ENCODE measurements around the gene MAG. TPM values are rescaled to one million over a fixed set of nuclear protein-coding genes. Genes with fewer than 3 reads are reported as not detected.

Gene MAG
- total RNA-seq, 2 experiments from 2014 or later: 0.26 TPM; not detected in 1

GRCh38 chr19:35307931-35308330, 16.0 kb downstream of the MAG start:
- no peaks in the 10 kb centered on the region for H3K36me3 Mint-ChIP-seq (ENCODE audit: low read depth)
- H3K27me3 Mint-ChIP-seq (ENCODE audit: low read depth): no peaks in the 10 kb centered on the region
- no peak for DNase-seq
- no peak overlapping the region for H3K4me3 Mint-ChIP-seq
- peaks cover 6% of the 10 kb centered on the region for H3K4me1 Mint-ChIP-seq (ENCODE audit: low read depth)
- POLR2A ChIA-PET: no interaction called here
- H3K27ac Mint-ChIP-seq: no peak overlapping the region
- no peaks in the 10 kb centered on the region for H3K9me3 Mint-ChIP-seq (ENCODE audit: insufficient read depth)
- CTCF ChIA-PET: interaction anchor here (1.2 kb wide), 1 partner anchor 160 kb away, joined by 3 read pairs; no protein-coding TSS in a partner anchor
- ATAC-seq: no peak

- no peak for ATAC-seq
Observed at GRCh38 chr19:35308910-35309309, 16.9 kb downstream of the MAG start.

GRCh38 chr19:35309481-35310279, 17.7 kb downstream of the MAG start:
- POLR2A ChIA-PET: no interaction called here
- ATAC-seq: no peak

More at GRCh38 chr19:35308910-35309309, 16.9 kb downstream of the MAG start:
- ChIA-PET CTCF (interaction anchor here (1.2 kb wide), 1 partner anchor 159 kb away, joined by 3 read pairs; no protein-coding TSS in a partner anchor), POLR2A (no interaction called here)
- H3K27ac Mint-ChIP-seq: peak overlapping the region; percentile 4
- H3K9me3 Mint-ChIP-seq (ENCODE audit: insufficient read depth): no peaks in the 10 kb centered on the region
- H3K4me3 Mint-ChIP-seq: no peak overlapping the region
- no peaks in the 10 kb centered on the region for H3K27me3 Mint-ChIP-seq (ENCODE audit: low read depth)
- DNase-seq: no peak
- peaks cover 6% of the 10 kb centered on the region for H3K4me1 Mint-ChIP-seq (ENCODE audit: low read depth)
- no peaks in the 10 kb centered on the region for H3K36me3 Mint-ChIP-seq (ENCODE audit: low read depth)

GRCh38 chr19:35310331-35310730, 18.4 kb downstream of the MAG start:
- no peak overlapping the region for H3K27ac Mint-ChIP-seq
- POLR2A ChIA-PET: no interaction called here
- H3K4me1 Mint-ChIP-seq (ENCODE audit: low read depth): peaks cover 6% of the 10 kb centered on the region
- H3K27me3 Mint-ChIP-seq (ENCODE audit: low read depth): no peaks in the 10 kb centered on the region
- no peak for ATAC-seq
- CTCF ChIA-PET: no interaction called here
- no peak overlapping the region for H3K4me3 Mint-ChIP-seq
- H3K36me3 Mint-ChIP-seq (ENCODE audit: low read depth): no peaks in the 10 kb centered on the region
- H3K9me3 Mint-ChIP-seq (ENCODE audit: insufficient read depth): no peaks in the 10 kb centered on the region
- no peak for DNase-seq

More at GRCh38 chr19:35309481-35310279, 17.7 kb downstream of the MAG start:
- Mint-ChIP-seq H3K27ac (no peak overlapping the region), H3K4me3 (no peak overlapping the region), H3K4me1 (ENCODE audit: low read depth) (peaks cover 6% of the 10 kb centered on the region), H3K9me3 (ENCODE audit: insufficient read depth) (no peaks in the 10 kb centered on the region), H3K27me3 (ENCODE audit: low read depth) (no peaks in the 10 kb centered on the region), H3K36me3 (ENCODE audit: low read depth) (no peaks in the 10 kb centered on the region)
- CTCF ChIA-PET: no interaction called here
- DNase-seq: no peak

GRCh38 chr19:35310811-35311465, 19.0 kb downstream of the MAG start:
- CTCF ChIA-PET: interaction anchor here (1.1 kb wide), 1 partner anchor 244 kb away, joined by 3 read pairs; no protein-coding TSS in a partner anchor
- no peaks in the 10 kb centered on the region for H3K36me3 Mint-ChIP-seq (ENCODE audit: low read depth)
- H3K27ac Mint-ChIP-seq: no peak overlapping the region
- no peak for ATAC-seq
- peaks cover 6% of the 10 kb centered on the region for H3K4me1 Mint-ChIP-seq (ENCODE audit: low read depth)
- no peak overlapping the region for H3K4me3 Mint-ChIP-seq
- DNase-seq: no peak
- no peaks in the 10 kb centered on the region for H3K9me3 Mint-ChIP-seq (ENCODE audit: insufficient read depth)
- no peaks in the 10 kb centered on the region for H3K27me3 Mint-ChIP-seq (ENCODE audit: low read depth)
- POLR2A ChIA-PET: no interaction called here

GRCh38 chr19:35311901-35312665, 20.1 kb downstream of the MAG start:
- POLR2A ChIA-PET: no interaction called here
- no peaks in the 10 kb centered on the region for H3K36me3 Mint-ChIP-seq (ENCODE audit: low read depth)
- ATAC-seq (no peak), DNase-seq (no peak)
- H3K27ac Mint-ChIP-seq: no peak overlapping the region
- CTCF ChIA-PET: interaction anchor here (1.1 kb wide), 1 partner anchor 246 kb away, joined by 3 read pairs; no protein-coding TSS in a partner anchor
- H3K27me3 Mint-ChIP-seq (ENCODE audit: low read depth): no peaks in the 10 kb centered on the region
- no peak overlapping the region for H3K4me3 Mint-ChIP-seq
- H3K4me1 Mint-ChIP-seq (ENCODE audit: low read depth): peaks cover 6% of the 10 kb centered on the region
- no peaks in the 10 kb centered on the region for H3K9me3 Mint-ChIP-seq (ENCODE audit: insufficient read depth)

GRCh38 chr19:35313587-35313986, 21.6 kb downstream of the MAG start:
- no peaks in the 10 kb centered on the region for H3K9me3 Mint-ChIP-seq (ENCODE audit: insufficient read depth)
- no peak overlapping the region for H3K4me3 Mint-ChIP-seq
- no peaks in the 10 kb centered on the region for H3K36me3 Mint-ChIP-seq (ENCODE audit: low read depth)
- no peak overlapping the region for H3K27ac Mint-ChIP-seq
- ChIA-PET CTCF (interaction anchor here (1.8 kb wide), 1 partner anchor 197 kb away, joined by 5 read pairs; no protein-coding TSS in a partner anchor), POLR2A (no interaction called here)
- DNase-seq (no peak), ATAC-seq (no peak)
- H3K4me1 Mint-ChIP-seq (ENCODE audit: low read depth): peaks cover 8% of the 10 kb centered on the region
- no peaks in the 10 kb centered on the region for H3K27me3 Mint-ChIP-seq (ENCODE audit: low read depth)

- POLR2A ChIA-PET: no interaction called here
Observed at GRCh38 chr19:35314031-35314430, 22.1 kb downstream of the MAG start.

GRCh38 chr19:35314858-35315470, 23.0 kb downstream of the MAG start:
- no peaks in the 10 kb centered on the region for H3K36me3 Mint-ChIP-seq (ENCODE audit: low read depth)
- ChIA-PET POLR2A (no interaction called here), CTCF (interaction anchor here (0.6 to 1.8 kb wide), 3 partner anchors 8 to 195 kb away, joined by 3 to 5 read pairs (median 4); no protein-coding TSS in a partner anchor)
- H3K4me3 Mint-ChIP-seq: no peak overlapping the region
- H3K27ac Mint-ChIP-seq: no peak overlapping the region
- DNase-seq (no peak), ATAC-seq (no peak)
- no peaks in the 10 kb centered on the region for H3K9me3 Mint-ChIP-seq (ENCODE audit: insufficient read depth)
- no peaks in the 10 kb centered on the region for H3K27me3 Mint-ChIP-seq (ENCODE audit: low read depth)
- H3K4me1 Mint-ChIP-seq (ENCODE audit: low read depth): peaks cover 13% of the 10 kb centered on the region

More at GRCh38 chr19:35314031-35314430, 22.1 kb downstream of the MAG start:
- DNase-seq (no peak), ATAC-seq (no peak)
- no peaks in the 10 kb centered on the region for H3K27me3 Mint-ChIP-seq (ENCODE audit: low read depth)
- H3K27ac Mint-ChIP-seq: no peak overlapping the region
- no peak overlapping the region for H3K4me3 Mint-ChIP-seq
- no peaks in the 10 kb centered on the region for H3K9me3 Mint-ChIP-seq (ENCODE audit: insufficient read depth)
- H3K4me1 Mint-ChIP-seq (ENCODE audit: low read depth): peaks cover 12% of the 10 kb centered on the region
- CTCF ChIA-PET: interaction anchor here (1.7 to 1.8 kb wide), 2 partner anchors 181 to 196 kb away, joined by 4 to 5 read pairs; no protein-coding TSS in a partner anchor
- no peaks in the 10 kb centered on the region for H3K36me3 Mint-ChIP-seq (ENCODE audit: low read depth)

GRCh38 chr19:35315883-35316282, 23.9 kb downstream of the MAG start:
- ATAC-seq (no peak), DNase-seq (no peak)
- Mint-ChIP-seq H3K27ac (no peak overlapping the region), H3K4me1 (ENCODE audit: low read depth) (peaks cover 8% of the 10 kb centered on the region), H3K4me3 (no peak overlapping the region), H3K27me3 (ENCODE audit: low read depth) (no peaks in the 10 kb centered on the region), H3K9me3 (ENCODE audit: insufficient read depth) (no peaks in the 10 kb centered on the region), H3K36me3 (ENCODE audit: low read depth) (no peaks in the 10 kb centered on the region)
- ChIA-PET POLR2A (no interaction called here), CTCF (no interaction called here)

GRCh38 chr19:35316560-35316959, 24.6 kb downstream of the MAG start:
- ChIA-PET CTCF (no interaction called here), POLR2A (no interaction called here)
- no peak for DNase-seq
- peaks cover 8% of the 10 kb centered on the region for H3K4me1 Mint-ChIP-seq (ENCODE audit: low read depth)
- peaks cover 1% of the 10 kb centered on the region for H3K27me3 Mint-ChIP-seq (ENCODE audit: low read depth)
- no peak overlapping the region for H3K27ac Mint-ChIP-seq
- no peak overlapping the region for H3K4me3 Mint-ChIP-seq
- H3K36me3 Mint-ChIP-seq (ENCODE audit: low read depth): no peaks in the 10 kb centered on the region
- H3K9me3 Mint-ChIP-seq (ENCODE audit: insufficient read depth): no peaks in the 10 kb centered on the region
- ATAC-seq: no peak

All from activated CD8-positive, alpha-beta T cell treated with anti-CD3 and anti-CD28 coated beads, Interleukin-2, amount 10 ng/mL, durations not matched to agents 7 days and 5 days (primary cell).